MM.1S (cell line): ENCODE data around the gene CALCA.

Experiments
- DNase-seq: peaks from one replicate; pipeline ENCODE4 v3.0.0-alpha.2; 2015
- H2AFZ ChIP-seq: fragments of 300-600 bp; sonication (generic); 2 replicates; pipeline ENCODE4 v1.6.0; 2016; ENCODE audit warnings: antibody characterized with exemption, low read length
- H3F3A ChIP-seq: fragments of 300-600 bp; sonication (generic); 2 replicates; pipeline ENCODE4 v1.6.1; 2016; ENCODE audit warnings: mild to moderate bottlenecking, antibody characterized with exemption, low read length, moderate library complexity, mixed read lengths; ENCODE audit not compliant: insufficient read depth
- H3K27ac ChIP-seq: fragments of 300-600 bp; sonication (generic); 2 replicates; pipeline ENCODE4 v1.5.1; 2016; ENCODE audit warnings: mild to moderate bottlenecking, low read length
- H3K27me3 ChIP-seq: fragments of 300-600 bp; sonication (generic); replicated peaks from 2 replicates; pipeline ENCODE4 v1.6.0; 2016; ENCODE audit warnings: low read length; ENCODE audit not compliant: insufficient read depth
- H3K36me3 ChIP-seq: fragments of 300-600 bp; sonication (generic); replicated peaks from 2 replicates; pipeline ENCODE4 v1.6.1; 2016; ENCODE audit warnings: mild to moderate bottlenecking, low read length, mixed read lengths; ENCODE audit not compliant: insufficient read depth
- H3K4me1 ChIP-seq: fragments of 300-600 bp; sonication (generic); 2 replicates; pipeline ENCODE4 v1.6.1; 2016; ENCODE audit warnings: low read length, mixed read lengths
- H3K4me2 ChIP-seq: fragments of 300-600 bp; sonication (generic); 2 replicates; pipeline ENCODE4 v1.6.0; 2016; ENCODE audit warnings: low read depth, low read length
- H3K4me3 ChIP-seq: fragments of 300-600 bp; sonication (generic); 2 replicates; pipeline ENCODE4 v1.5.1; 2016; ENCODE audit warnings: low read length, mixed read lengths
- H3K79me2 ChIP-seq: fragments of 300-600 bp; sonication (generic); 2 replicates; pipeline ENCODE4 v1.6.1; 2016; ENCODE audit warnings: mixed run types, low read length, mixed read lengths
- H3K9ac ChIP-seq: fragments of 300-600 bp; sonication (generic); 2 replicates; pipeline ENCODE4 v1.6.1; 2016; ENCODE audit warnings: low read length, mixed read lengths
- H3K9me2 ChIP-seq: fragments of 300-600 bp; sonication (generic); replicated peaks from 2 replicates; pipeline ENCODE4 v1.6.1; 2016; ENCODE audit warnings: mild to moderate bottlenecking, low read length, mixed read lengths; ENCODE audit not compliant: insufficient read depth
- H3K9me3 ChIP-seq: fragments of 300-600 bp; sonication (generic); replicated peaks from 2 replicates; pipeline ENCODE4 v1.6.1; 2016; ENCODE audit warnings: mild to moderate bottlenecking, low read length, mixed read lengths; ENCODE audit not compliant: insufficient read depth
- H4K20me1 ChIP-seq: fragments of 300-600 bp; sonication (generic); 2 replicates; pipeline ENCODE4 v1.6.1; 2016; ENCODE audit warnings: mild to moderate bottlenecking, low read length, moderate library complexity, mixed read lengths; ENCODE audit not compliant: insufficient read depth
- CTCF ChIP-seq: fragments of 300-600 bp; sonication (generic); IDR thresholded peaks from 2 replicates; pipeline ENCODE4 v1.5.1; 2016; ENCODE audit warnings: antibody characterized with exemption, low read length, mixed read lengths
- EZH2 ChIP-seq: fragments of 300-600 bp; sonication (generic); optimal IDR thresholded peaks from 2 replicates; pipeline ENCODE3; 2017; ENCODE audit warnings: low read depth, mild to moderate bottlenecking, antibody characterized with exemption, low read length, mixed read lengths
- EZH2phosphoT487 ChIP-seq: fragments of 300-600 bp; sonication (generic); IDR thresholded peaks from 2 replicates; pipeline ENCODE4 v1.6.1; 2018; ENCODE audit warnings: antibody characterized with exemption, low read length

The CALCA gene

GRCh38 chr11:14980854-14981253 is 8.7 kb upstream of the CALCA start:
- H3K79me2 ChIP-seq, result no peaks in the 10 kb centered on the region
- H3K27me3 ChIP-seq, result no peaks in the 10 kb centered on the region
- TF ChIP-seq CTCF (no peak), EZH2 (no peak), EZH2phosphoT487 (no peak)
- no peak for DNase-seq
- H3K9me2 ChIP-seq, result no peaks in the 10 kb centered on the region
- no peak overlapping the region for H2AFZ ChIP-seq
- no peaks in the 10 kb centered on the region for H4K20me1 ChIP-seq
- H3K4me2 ChIP-seq, result no peak overlapping the region
- no peaks in the 10 kb centered on the region for H3K36me3 ChIP-seq
- no peak overlapping the region for H3K4me3 ChIP-seq
- no peaks in the 10 kb centered on the region for H3F3A ChIP-seq
- H3K9me3 ChIP-seq, result no peaks in the 10 kb centered on the region
- no peak overlapping the region for H3K27ac ChIP-seq
- no peak overlapping the region for H3K9ac ChIP-seq
- H3K4me1 ChIP-seq, result no peaks in the 10 kb centered on the region

GRCh38 chr11:14977101-14977880 is 5.1 kb upstream of the CALCA start:
- H3K9ac ChIP-seq, result no peak overlapping the region
- no peaks in the 10 kb centered on the region for H3K79me2 ChIP-seq
- no peaks in the 10 kb centered on the region for H4K20me1 ChIP-seq
- no peaks in the 10 kb centered on the region for H3F3A ChIP-seq
- no peak overlapping the region for H3K27ac ChIP-seq
- no peak for DNase-seq
- no peaks in the 10 kb centered on the region for H3K9me2 ChIP-seq
- no peak overlapping the region for H3K4me3 ChIP-seq
- TF ChIP-seq EZH2, result no peak
- TF ChIP-seq EZH2phosphoT487, result no peak
- TF ChIP-seq CTCF, result no peak
- no peaks in the 10 kb centered on the region for H3K4me1 ChIP-seq
- H3K4me2 ChIP-seq, result no peak overlapping the region
- H3K36me3 ChIP-seq, result no peaks in the 10 kb centered on the region
- no peaks in the 10 kb centered on the region for H3K27me3 ChIP-seq
- H3K9me3 ChIP-seq, result no peaks in the 10 kb centered on the region
- H2AFZ ChIP-seq, result no peak overlapping the region

- Histone ChIP-seq H3K9me3 (no peaks in the 10 kb centered on the region), H4K20me1 (no peaks in the 10 kb centered on the region), H3K79me2 (no peaks in the 10 kb centered on the region), H3K4me3 (peak overlapping the region; percentile 33; the same call in 1 of the 2 replicates), H3K36me3 (no peaks in the 10 kb centered on the region), H3K27ac (no peak overlapping the region), H3K4me2 (peak overlapping the region; percentile 63), H3K4me1 (no peaks in the 10 kb centered on the region), H3K9me2 (no peaks in the 10 kb centered on the region), H2AFZ (peak overlapping the region; percentile 39), H3K9ac (no peak overlapping the region), H3K27me3 (no peaks in the 10 kb centered on the region), H3F3A (no peaks in the 10 kb centered on the region)
- TF ChIP-seq EZH2phosphoT487 (no peak), CTCF (no peak)
- DNase-seq, result no peak
These were observed 3.1 kb upstream of the CALCA start for GRCh38 chr11:14975252-14975587.
